SU-DHL-6 (cell line): ENCODE measurements around the gene DCAKD.

Experiments used
- H2AFZ ChIP-seq: fragments of 200-600 bp; sonication (generic); 2 replicates; pipeline ENCODE4 v1.6.1; 2014; ENCODE audit warnings: low read depth, mild to moderate bottlenecking, moderate library complexity, mixed read lengths, antibody characterized with exemption, low read length; ENCODE audit not compliant: severe bottlenecking
- H3F3A ChIP-seq: fragments of 200-600 bp; shearing (Covaris generic); 2 replicates; pipeline ENCODE4 v1.6.0; 2016; ENCODE audit warnings: antibody characterized with exemption, mild to moderate bottlenecking; ENCODE audit not compliant: insufficient read depth
- H3K27ac ChIP-seq: fragments of 200-600 bp; sonication (generic); 2 replicates; pipeline ENCODE4 v1.5.1; 2016; ENCODE audit warnings: low read depth, mild to moderate bottlenecking, low read length, moderate library complexity, mixed read lengths
- H3K27me3 ChIP-seq: fragments of 200-600 bp; sonication (generic), shearing (Covaris generic); 2 replicates; pipeline ENCODE4 v1.6.0; 2014; ENCODE audit warnings: mild to moderate bottlenecking, low read length
- H3K36me3 ChIP-seq: fragments of 200-600 bp; sonication (generic); 2 replicates; pipeline ENCODE4 v1.6.1; 2014; ENCODE audit warnings: mild to moderate bottlenecking, low read length, mixed read lengths
- H3K4me2 ChIP-seq: fragments of 300-600, 200-600 bp; shearing (Covaris generic), sonication (generic); 2 replicates; pipeline ENCODE4 v1.6.0; 2014; ENCODE audit warnings: low read length, low read depth, mild to moderate bottlenecking; ENCODE audit not compliant: poor library complexity, severe bottlenecking
- H3K4me3 ChIP-seq: fragments of 200-600 bp; sonication (generic); 2 replicates; pipeline ENCODE4 v1.5.1; 2014; ENCODE audit warnings: antibody characterized with exemption, low read length, mild to moderate bottlenecking, mixed read lengths; ENCODE audit not compliant: insufficient read depth, poor library complexity, severe bottlenecking
- H3K79me2 ChIP-seq: fragments of 200-600 bp; sonication (generic); 2 replicates; pipeline ENCODE4 v1.6.1; 2014; ENCODE audit warnings: mild to moderate bottlenecking, low read length, moderate library complexity; ENCODE audit not compliant: insufficient read depth
- H3K9ac ChIP-seq: fragments of 200-600 bp; sonication (generic); 2 replicates; pipeline ENCODE4 v1.7.0; 2014; ENCODE audit warnings: mild to moderate bottlenecking, low read length
- H3K9me2 ChIP-seq: fragments of 200-600 bp; sonication (generic); replicated peaks from 2 replicates; pipeline ENCODE4 v1.6.1; 2014; ENCODE audit warnings: low read length; ENCODE audit not compliant: insufficient read depth
- H3K9me3 ChIP-seq: fragments of 200-600 bp; sonication (generic); 2 replicates; pipeline ENCODE4 v1.6.1; 2014; ENCODE audit warnings: low read length, mixed read lengths; ENCODE audit not compliant: insufficient read depth
- H4K20me1 ChIP-seq: fragments of 200-600 bp; sonication (generic); 2 replicates; pipeline ENCODE4 v1.6.1; 2014; ENCODE audit warnings: low read depth, mild to moderate bottlenecking, antibody characterized with exemption, low read length, moderate library complexity, mixed read lengths
- EZH2phosphoT487 ChIP-seq: fragments of 200-600 bp; sonication (generic), shearing (Covaris generic); conservative IDR thresholded peaks from 2 replicates; pipeline ENCODE4 v1.6.1; 2018; ENCODE audit warnings: mild to moderate bottlenecking, antibody characterized with exemption, low read length, moderate library complexity, mixed read lengths
- TF ChIP-seq, protein P1 (sequence below): fragments of 200-600 bp; sonication (generic); IDR thresholded peaks from one replicate; pipeline ENCODE4 v1.5.1; 2017; ENCODE audit warnings: antibody characterized with exemption, mild to moderate bottlenecking, low read length, moderate library complexity; ENCODE audit not compliant: insufficient read depth, poor library complexity, severe bottlenecking

Gene DCAKD

DNA sequence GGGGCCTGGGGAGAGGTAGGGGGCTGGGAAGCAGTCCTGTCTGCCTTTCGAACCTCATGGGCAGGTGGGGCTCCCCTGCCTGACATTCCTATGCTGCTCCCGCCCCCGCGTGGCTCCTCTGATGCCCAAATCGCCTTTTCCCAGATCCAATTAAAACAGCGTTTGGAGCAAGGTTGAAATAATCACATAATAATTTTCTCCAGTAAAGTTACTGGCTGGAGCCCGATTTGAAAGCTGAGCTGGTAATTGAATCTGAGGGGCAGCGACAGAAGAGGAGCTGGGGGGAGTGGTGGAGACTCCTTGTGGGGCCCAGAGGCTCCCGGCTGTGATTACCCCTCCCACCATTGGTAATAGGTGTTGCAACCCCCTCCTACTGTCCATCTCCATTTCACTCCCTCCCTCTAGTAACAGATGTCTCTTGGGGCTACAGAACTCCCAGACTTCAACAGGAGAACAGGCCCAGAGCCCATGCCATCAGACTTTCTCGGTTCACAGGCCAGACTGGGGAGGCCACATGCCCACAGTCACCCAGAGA is 44.4 kb downstream of the DCAKD start:
- TF ChIP-seq EZH2phosphoT487: no peak
- TF ChIP-seq, protein P1, sequence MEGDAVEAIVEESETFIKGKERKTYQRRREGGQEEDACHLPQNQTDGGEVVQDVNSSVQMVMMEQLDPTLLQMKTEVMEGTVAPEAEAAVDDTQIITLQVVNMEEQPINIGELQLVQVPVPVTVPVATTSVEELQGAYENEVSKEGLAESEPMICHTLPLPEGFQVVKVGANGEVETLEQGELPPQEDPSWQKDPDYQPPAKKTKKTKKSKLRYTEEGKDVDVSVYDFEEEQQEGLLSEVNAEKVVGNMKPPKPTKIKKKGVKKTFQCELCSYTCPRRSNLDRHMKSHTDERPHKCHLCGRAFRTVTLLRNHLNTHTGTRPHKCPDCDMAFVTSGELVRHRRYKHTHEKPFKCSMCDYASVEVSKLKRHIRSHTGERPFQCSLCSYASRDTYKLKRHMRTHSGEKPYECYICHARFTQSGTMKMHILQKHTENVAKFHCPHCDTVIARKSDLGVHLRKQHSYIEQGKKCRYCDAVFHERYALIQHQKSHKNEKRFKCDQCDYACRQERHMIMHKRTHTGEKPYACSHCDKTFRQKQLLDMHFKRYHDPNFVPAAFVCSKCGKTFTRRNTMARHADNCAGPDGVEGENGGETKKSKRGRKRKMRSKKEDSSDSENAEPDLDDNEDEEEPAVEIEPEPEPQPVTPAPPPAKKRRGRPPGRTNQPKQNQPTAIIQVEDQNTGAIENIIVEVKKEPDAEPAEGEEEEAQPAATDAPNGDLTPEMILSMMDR: no peak
- H3K9me3 ChIP-seq: no peaks in the 10 kb centered on the region
- no peak overlapping the region for H3K4me2 ChIP-seq
- no peak overlapping the region for H3K9ac ChIP-seq
- no peaks in the 10 kb centered on the region for H3K9me2 ChIP-seq
- no peaks in the 10 kb centered on the region for H3K27me3 ChIP-seq
- H3K36me3 ChIP-seq: no peaks in the 10 kb centered on the region
- H3K79me2 ChIP-seq: no peaks in the 10 kb centered on the region
- H3F3A ChIP-seq: no peaks in the 10 kb centered on the region
- H4K20me1 ChIP-seq: no peaks in the 10 kb centered on the region
- no peak overlapping the region for H2AFZ ChIP-seq
- no peak overlapping the region for H3K27ac ChIP-seq
- no peak overlapping the region for H3K4me3 ChIP-seq

DNA sequence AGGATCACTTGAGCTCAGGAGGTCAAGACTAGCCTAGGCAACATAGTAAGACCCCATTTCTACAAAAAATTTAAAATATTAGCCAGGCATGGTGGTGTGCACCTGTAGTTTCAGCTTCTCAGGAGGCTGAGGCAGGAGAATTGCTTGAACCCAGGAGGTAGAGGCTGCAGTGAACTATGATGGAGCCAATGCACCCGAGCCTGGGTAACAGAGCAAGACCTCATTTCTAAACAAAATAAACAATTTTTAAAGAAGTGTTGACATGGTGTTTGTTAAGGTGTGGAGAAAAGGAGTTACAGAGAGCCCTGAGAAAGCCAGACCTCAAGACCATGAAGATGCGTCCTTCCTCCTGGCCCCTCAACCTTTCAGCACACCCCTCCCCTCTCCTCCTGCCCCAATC is 45.7 kb downstream of the DCAKD start:
- H4K20me1 ChIP-seq: no peaks in the 10 kb centered on the region
- no peak overlapping the region for H3K4me2 ChIP-seq
- no peaks in the 10 kb centered on the region for H3K27me3 ChIP-seq
- H2AFZ ChIP-seq: no peak overlapping the region
- no peaks in the 10 kb centered on the region for H3F3A ChIP-seq
- no peak overlapping the region for H3K4me3 ChIP-seq
- H3K9ac ChIP-seq: no peak overlapping the region
- no peaks in the 10 kb centered on the region for H3K79me2 ChIP-seq
- H3K9me2 ChIP-seq: no peaks in the 10 kb centered on the region
- TF ChIP-seq, protein P1: no peak
- TF ChIP-seq EZH2phosphoT487: no peak
- H3K9me3 ChIP-seq: no peaks in the 10 kb centered on the region
- no peaks in the 10 kb centered on the region for H3K36me3 ChIP-seq
- no peak overlapping the region for H3K27ac ChIP-seq

DNA sequence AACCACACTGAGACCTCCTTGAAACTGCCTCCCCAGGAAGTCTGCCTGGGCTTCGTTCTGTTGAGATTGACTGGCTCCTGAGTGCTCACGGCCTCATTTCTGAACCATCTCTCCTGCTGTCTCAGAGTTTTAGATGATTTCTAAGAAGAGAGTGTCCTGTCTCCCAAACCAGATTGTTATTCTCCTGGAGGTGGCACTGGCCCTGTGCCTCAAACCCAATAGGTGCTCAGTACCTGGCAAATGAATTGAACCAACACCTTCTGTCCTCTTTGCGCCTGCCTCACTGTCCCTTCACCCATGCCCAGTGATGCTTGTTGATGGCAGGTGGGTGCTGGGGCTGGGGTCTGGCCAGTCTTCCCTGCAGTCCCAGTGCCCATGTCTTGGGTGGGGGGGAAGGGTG is 47.0 kb downstream of the DCAKD start:
- Histone ChIP-seq H3K9me2 (no peaks in the 10 kb centered on the region), H3K27me3 (no peaks in the 10 kb centered on the region), H3K79me2 (no peaks in the 10 kb centered on the region), H4K20me1 (no peaks in the 10 kb centered on the region), H3K4me3 (no peak overlapping the region), H3K27ac (no peak overlapping the region), H2AFZ (no peak overlapping the region), H3F3A (no peaks in the 10 kb centered on the region), H3K4me2 (no peak overlapping the region), H3K9ac (no peak overlapping the region), H3K36me3 (no peaks in the 10 kb centered on the region), H3K9me3 (peaks cover 4% of the 10 kb centered on the region; the same call in 1 of the 2 replicates)
- TF ChIP-seq, protein P1: no peak
- no peak for TF ChIP-seq EZH2phosphoT487
